HG02588 (cell line): ENCODE measurements around the gene PACSIN2.
A peak's percentile ranks its signal among the peaks of the same experiment; 100 is the strongest.
"Not testable (repeated sequence)": the region's sequence is repeated elsewhere in the genome, so short reads cannot be mapped to it uniquely, and the experiment has no call there.

Experiments
- ATAC-seq: cut with Tn5 transposase; IDR thresholded peaks from one replicate; pipeline ENCODE4 v1.9.1; 2021; ENCODE audit warnings: mild to moderate bottlenecking, moderate library complexity; ENCODE audit not compliant: unreplicated experiment

PACSIN2 gene

GRCh38 chr22:42947211-42947990, 67.5 kb downstream of the PACSIN2 start:
- no peak for ATAC-seq

DNA sequence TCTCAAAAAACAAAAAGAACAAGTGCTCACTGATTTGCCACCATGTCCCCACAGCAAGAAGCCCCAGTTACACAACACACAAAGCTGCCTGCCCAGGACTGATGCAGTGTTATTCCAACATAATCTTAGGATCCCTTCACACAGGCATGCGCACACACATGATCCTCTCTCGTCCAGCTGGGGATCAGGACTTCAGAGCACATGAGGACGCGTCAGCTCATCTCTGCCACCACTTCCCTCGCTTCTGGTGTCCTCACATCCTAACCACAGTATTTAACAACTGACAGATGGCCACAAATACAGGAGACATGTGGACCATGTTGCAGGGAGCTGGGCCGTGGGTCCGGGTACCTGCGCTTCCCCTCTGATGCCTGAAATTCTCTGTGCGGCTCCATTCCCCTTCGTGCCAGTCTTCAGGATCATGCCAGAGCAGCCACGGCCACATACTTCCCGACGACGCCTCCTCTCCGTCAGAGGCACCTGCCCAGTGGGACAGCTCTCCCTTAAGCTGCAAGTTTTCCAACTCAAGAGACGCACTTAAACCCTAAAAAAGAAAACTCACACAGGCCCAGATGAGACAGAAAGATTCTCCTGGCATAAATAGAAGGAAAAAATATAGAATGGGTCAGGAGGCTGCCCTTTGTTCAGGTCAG, 68.3 kb downstream of the PACSIN2 start:
- no peak for ATAC-seq

DNA sequence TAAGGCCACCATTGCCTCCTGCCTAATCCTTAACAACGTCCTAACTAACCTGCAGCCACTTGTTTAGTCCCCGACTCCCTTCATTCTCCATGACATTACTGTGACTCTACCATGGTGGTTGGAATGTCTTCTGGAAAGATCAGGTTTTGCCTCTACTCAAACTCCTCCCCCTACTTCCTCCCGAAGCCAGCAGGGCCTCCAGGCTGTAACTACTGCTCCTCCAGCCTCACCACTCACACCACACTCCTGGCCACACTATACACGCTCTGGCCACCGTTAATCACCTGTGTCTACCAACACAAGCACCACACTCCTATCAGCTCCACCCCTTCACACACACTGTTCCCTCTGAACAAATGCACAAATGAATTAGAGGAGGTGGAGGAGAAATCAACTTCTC, 69.2 kb downstream of the PACSIN2 start:
- ATAC-seq = no peak

GRCh38 chr22:42945027-42945426, 69.9 kb downstream of the PACSIN2 start:
- no peak for ATAC-seq

DNA sequence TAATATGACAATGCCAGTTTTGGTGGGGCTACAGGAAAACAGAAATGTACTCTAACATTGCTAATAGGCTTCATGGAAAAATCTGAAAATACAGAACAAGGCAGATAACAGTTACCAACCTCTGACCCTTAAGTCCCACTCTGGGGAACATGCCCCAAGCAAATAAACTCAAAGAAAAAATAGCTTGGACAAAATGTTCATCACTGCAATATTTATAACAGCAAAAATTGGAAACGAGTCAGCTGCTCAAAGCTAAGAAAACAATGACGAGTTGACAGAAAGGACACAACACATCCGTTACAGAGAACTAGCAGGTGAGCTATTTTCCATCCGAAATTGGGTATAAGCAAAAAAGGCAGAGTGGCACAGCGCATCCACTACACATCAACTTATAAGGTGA, 70.5 kb downstream of the PACSIN2 start:
- ATAC-seq = no peak

- no peak for ATAC-seq
Measured at GRCh38 chr22:42943981-42944380, 71.0 kb downstream of the PACSIN2 start.

DNA sequence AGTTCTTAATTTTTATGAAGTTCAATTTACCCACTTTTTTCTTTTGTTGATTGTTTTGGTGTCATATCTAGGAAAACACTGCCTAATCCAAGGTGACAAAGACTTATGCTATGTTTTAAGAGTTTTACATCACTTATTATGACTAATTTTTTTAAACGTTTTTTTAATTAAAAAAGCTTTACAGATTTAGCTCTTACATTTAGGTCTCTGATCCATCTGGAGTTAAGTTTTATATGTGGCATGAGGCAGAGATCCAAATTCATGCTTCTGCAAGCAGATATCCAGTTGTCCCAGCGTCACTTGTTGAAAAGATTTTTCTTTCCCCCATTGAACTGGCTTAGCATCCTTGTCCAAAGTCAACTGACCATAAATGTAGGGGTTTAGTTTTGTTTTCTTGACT, 72.6 kb downstream of the PACSIN2 start:
- no peak for ATAC-seq

DNA sequence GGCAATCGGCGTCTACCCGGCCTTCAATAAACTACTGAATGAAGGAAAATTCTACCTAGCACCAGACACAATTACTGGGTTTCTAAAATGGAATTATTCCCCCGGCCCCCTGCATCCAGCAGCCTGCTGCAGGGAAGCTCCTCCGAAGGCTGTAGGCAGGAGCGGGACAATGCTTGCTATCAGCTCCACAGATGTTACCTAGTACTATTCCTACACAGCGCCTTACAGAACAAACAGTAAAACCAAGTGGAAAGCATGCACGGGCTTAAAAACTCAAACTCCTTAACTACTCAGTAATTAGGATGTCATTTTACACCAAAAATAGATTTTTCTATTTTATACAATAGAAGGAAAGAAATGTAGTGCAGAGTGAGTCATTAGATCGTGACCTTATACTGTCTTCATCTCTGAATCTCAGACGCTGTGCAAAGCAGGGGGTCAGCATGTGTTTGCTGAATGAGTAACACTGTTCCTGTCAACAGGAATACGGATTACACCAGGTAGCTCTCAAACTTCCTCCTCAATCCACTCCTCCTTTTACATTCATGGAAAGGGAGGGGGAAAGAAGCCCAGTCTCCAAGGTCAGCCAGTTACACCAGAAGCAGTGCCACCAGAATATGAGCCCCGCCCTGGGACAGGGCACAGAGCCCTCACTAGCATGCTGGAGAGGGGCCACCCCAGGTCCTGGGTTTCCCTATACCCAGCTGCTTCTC, 74.9 kb downstream of the PACSIN2 start:
- no peak for ATAC-seq

GRCh38 chr22:42939451-42939881, 75.5 kb downstream of the PACSIN2 start:
- ATAC-seq = no peak

DNA sequence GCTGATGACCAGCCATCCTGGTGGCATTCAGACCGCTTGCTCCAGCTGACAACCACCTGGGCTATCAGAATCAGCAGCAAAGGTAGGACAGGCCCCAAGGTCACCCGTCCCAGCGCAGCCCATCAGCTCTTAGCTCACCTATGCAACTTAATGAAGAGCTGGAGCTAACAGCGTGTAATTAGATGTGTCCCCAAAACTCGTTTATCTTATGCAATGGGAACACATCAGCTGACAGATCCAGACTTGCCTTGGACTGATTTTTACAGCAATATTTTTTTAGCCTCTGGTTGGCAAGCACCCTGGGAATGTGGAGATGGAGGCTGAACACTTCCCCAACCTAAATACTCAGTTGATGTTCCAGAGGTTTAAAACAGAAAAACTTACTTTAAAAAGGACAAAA, 76.0 kb downstream of the PACSIN2 start:
- no peak for ATAC-seq

GRCh38 chr22:42938449-42938848, 76.5 kb downstream of the PACSIN2 start:
- ATAC-seq = no peak

- ATAC-seq = no peak
Measured at GRCh38 chr22:42937164-42937843, 77.6 kb downstream of the PACSIN2 start.

DNA sequence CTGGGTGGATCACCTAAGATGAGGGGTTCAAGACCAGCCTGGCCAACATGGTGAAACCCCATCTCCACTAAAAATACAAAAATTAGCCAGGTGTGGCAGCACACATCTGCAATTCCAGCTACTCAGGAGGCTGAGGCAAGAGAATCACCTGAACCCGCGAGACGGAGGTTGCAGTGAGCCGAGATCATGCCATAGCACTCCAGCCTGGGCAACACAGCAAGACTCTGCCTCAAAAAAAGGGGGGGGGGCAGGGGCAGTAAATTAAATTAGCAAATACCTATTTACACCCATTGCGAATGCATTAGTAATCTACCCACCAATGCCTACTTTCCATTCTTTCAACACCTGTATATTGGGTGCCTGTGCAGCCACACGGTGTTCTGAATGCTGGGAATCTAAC, 78.3 kb downstream of the PACSIN2 start:
- ATAC-seq = not testable (repeated sequence)

DNA sequence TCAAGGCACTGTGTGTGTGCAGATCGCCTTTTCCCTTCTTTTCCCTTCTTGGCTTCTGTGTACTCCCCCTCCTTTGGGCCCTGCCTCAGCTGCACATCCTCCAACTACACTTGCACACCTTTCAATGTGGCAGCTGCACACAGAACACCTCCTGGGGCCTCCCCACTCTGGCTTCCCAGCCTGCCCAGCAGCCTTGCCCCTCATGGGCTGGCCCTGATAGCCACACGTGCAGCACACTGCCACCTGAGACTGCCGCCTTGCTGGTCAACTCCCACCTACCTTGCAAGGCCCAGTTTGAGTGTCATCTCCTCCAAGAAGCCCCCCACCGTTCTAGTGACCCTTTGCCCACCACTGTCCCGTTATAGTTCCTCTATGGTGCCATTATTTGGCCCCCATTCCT, 80.6 kb downstream of the PACSIN2 start:
- no peak for ATAC-seq

DNA sequence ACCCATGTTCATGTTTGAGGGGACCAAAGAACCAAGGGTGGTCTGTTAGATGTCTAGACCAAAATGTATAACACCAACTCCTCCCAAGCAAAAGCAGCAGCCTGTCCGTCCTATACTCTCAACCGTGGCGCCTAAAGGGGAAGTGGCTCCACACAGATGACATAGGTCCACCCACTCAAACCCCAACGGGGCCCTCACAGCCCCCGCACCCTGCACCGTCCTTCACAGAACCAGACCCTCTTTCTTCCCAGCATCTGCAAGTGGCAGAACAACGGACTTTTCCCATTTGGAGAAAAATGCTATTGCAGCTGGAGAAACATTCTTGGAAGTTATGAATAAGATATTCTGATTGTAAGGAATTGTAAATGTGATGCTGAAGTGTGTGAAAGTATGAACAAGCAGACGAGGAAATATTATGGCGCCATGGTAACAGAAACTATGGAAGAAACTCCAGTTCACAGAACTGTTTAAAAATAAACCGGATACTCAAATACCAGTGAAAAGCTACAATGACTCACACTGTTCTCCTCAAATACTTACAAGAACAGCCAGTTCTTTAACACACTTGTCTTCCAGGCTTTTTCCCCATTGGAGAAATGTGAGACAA, 81.4 kb downstream of the PACSIN2 start:
- peak; percentile 49 for ATAC-seq

GRCh38 chr22:42932857-42933484, 82.0 kb downstream of the PACSIN2 start:
- no peak for ATAC-seq

GRCh38 chr22:42932197-42932519, 82.8 kb downstream of the PACSIN2 start:
- ATAC-seq = no peak

- ATAC-seq = no peak
Measured at GRCh38 chr22:42931421-42932196, 83.3 kb downstream of the PACSIN2 start.

GRCh38 chr22:42930810-42931420, 84.0 kb downstream of the PACSIN2 start:
- ATAC-seq = no peak

- ATAC-seq = no peak
Measured at GRCh38 chr22:42929838-42930155, 85.2 kb downstream of the PACSIN2 start.
